ENCODE measurements around the gene PRKAR2B.

GRCh38 chr7:107206136-107206535, 161.6 kb downstream of the PRKAR2B start:
- TF ChIP-seq BHLHE40 (IDR thresholded peaks at IDR 0.05; ENCODE audit: borderline replicate concordance) (no peak), L3MBTL2 (conservative IDR thresholded peaks at IDR 0.05) (no peak), SP1 (IDR thresholded peaks at IDR 0.05) (no peak), TARDBP (IDR thresholded peaks at IDR 0.05) (no peak), HDGF (IDR thresholded peaks at IDR 0.05; ENCODE audit: borderline replicate concordance) (no peak), ZNF384 (IDR thresholded peaks at IDR 0.05) (no peak), FOXA1 (IDR thresholded peaks at IDR 0.05) (no peak), LEF1 (IDR thresholded peaks at IDR 0.05; ENCODE audit: borderline replicate concordance) (no peak)

All from HEK293T (cell line).